ENCODE measurements around the gene MOB2. TPM values are rescaled to one million over a fixed set of nuclear protein-coding genes. Genes with fewer than 3 reads are reported as not detected.

The MOB2 gene
- total and polyA plus RNA-seq, 11 donors: 27.4 to 61.1 (median 44.7) TPM

GRCh38 chr11:1445741-1446445 is 40.7 kb downstream of the MOB2 start:
- H3K4me3 ChIP-seq: no peak overlapping the region
- H3K27me3 ChIP-seq: peaks cover 0 to 9% (median 0%) of the 10 kb centered on the region in 9 donors
- no peak overlapping the region for H3K27ac ChIP-seq
- no peaks in the 10 kb centered on the region for H3K36me3 ChIP-seq
- TF ChIP-seq CTCF (IDR thresholded peaks at IDR 0.05) (no peak), POLR2A (IDR thresholded peaks at IDR 0.05) (no peak)
- intact Hi-C loops (cut with DNase I): loop anchor here in 1 of 10 donors (5.0 kb wide), 1 partner anchor 49 kb away; no protein-coding TSS in a partner anchor
- DNase-seq: no peak
- H3K9me3 ChIP-seq: no peaks in the 10 kb centered on the region
- ATAC-seq: peak in 1 of 4 donors; percentile 14
- 81 to 92% (median 88%) methylated on average over 16 to 30 of the region's 30 CpGs for WGBS, 4 donors
- no peaks in the 10 kb centered on the region for H3K4me1 ChIP-seq

GRCh38 chr11:1444823-1445422 is 41.7 kb downstream of the MOB2 start:
- TF ChIP-seq POLR2A (IDR thresholded peaks at IDR 0.05) (no peak), CTCF (IDR thresholded peaks at IDR 0.05) (no peak)
- ATAC-seq (no peak), DNase-seq (no peak)
- Histone ChIP-seq H3K27ac (no peak overlapping the region), H3K36me3 (no peaks in the 10 kb centered on the region), H3K27me3 (peaks cover 0 to 9% (median 0%) of the 10 kb centered on the region in 9 donors), H3K4me1 (no peaks in the 10 kb centered on the region), H3K4me3 (no peak overlapping the region), H3K9me3 (no peaks in the 10 kb centered on the region)
- intact Hi-C loops (cut with DNase I): loop anchor here in 1 of 10 donors (5.0 kb wide), 1 partner anchor 48 kb away; no protein-coding TSS in a partner anchor
- 69 to 80% (median 79%) methylated on average over 13 to 32 of the region's 32 CpGs for WGBS, 4 donors

GRCh38 chr11:1444321-1444720 is 42.3 kb downstream of the MOB2 start:
- DNase-seq (no peak), ATAC-seq (no peak)
- Histone ChIP-seq H3K27ac (no peak overlapping the region), H3K36me3 (no peaks in the 10 kb centered on the region), H3K9me3 (no peaks in the 10 kb centered on the region), H3K27me3 (peaks cover 0 to 9% (median 0%) of the 10 kb centered on the region in 9 donors), H3K4me1 (no peaks in the 10 kb centered on the region), H3K4me3 (no peak overlapping the region)
- intact Hi-C loops (cut with DNase I): no loop called here
- TF ChIP-seq CTCF (IDR thresholded peaks at IDR 0.05): no peak
- no peak for TF ChIP-seq POLR2A (IDR thresholded peaks at IDR 0.05)
- WGBS, 4 donors: 69 to 75% (median 71%) methylated on average over 10 to 11 of the region's 11 CpGs

GRCh38 chr11:1443737-1444136 is 42.8 kb downstream of the MOB2 start:
- ATAC-seq (no peak), DNase-seq (no peak)
- peaks cover 0 to 9% (median 0%) of the 10 kb centered on the region in 9 donors for H3K27me3 ChIP-seq
- WGBS, 4 donors: 79 to 88% (median 83%) methylated on average over 6 to 9 of the region's 9 CpGs
- no peak overlapping the region for H3K4me3 ChIP-seq
- H3K27ac ChIP-seq: no peak overlapping the region
- H3K36me3 ChIP-seq: no peaks in the 10 kb centered on the region
- H3K4me1 ChIP-seq: peaks cover 0 to 5% (median under 1%) of the 10 kb centered on the region in 12 donors
- no peaks in the 10 kb centered on the region for H3K9me3 ChIP-seq
- intact Hi-C loops (cut with DNase I): no loop called here
- TF ChIP-seq CTCF (IDR thresholded peaks at IDR 0.05) (no peak), POLR2A (IDR thresholded peaks at IDR 0.05) (no peak)
